Kidney glomerular epithelial cell (primary cell): Measurements from ENCODE around the gene XPO6.

Source experiments
- DNase-seq: peaks from one replicate; lab custom pipeline; 2025; lab: John Stamatoyannopoulos, UW

Gene XPO6

DNA sequence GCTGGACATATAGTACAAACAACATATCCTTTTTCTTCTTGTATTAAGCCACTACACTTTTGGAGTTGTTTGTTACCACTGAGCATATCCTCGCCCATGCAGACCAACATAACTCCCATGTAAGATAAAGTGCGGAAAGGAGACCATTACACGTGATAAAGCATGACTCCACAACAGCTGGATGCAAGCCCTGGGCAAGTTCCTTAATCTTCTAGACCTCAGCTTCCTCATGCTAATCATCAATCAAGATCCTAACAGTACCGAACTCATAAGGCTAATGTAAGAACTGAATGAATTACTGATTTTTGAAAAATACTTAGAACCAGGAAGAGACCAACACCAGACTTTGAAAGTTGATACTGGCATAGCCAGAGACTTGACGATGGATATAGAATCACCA lies 101.3 kb downstream of the XPO6 start:
- DNase-seq: no peak

DNA sequence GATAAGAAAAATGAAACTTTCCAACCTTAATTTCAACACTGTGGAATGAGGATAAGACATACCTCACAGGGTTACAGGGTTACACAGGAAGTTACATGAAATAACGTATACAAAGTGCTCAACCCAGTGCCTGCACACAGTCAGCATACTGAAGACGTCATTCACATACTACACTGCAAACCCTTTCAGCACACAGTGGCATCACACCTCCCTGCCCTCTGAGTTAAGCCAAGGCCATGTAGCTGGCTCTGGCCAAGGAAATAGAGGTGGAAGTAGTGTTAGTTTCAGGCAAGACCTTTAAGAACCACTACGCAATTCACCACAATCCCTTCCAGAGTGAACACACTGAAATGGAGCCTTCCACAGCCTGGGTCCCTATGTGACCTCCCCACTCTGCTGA lies 101.7 kb downstream of the XPO6 start:
- DNase-seq: no peak

DNA sequence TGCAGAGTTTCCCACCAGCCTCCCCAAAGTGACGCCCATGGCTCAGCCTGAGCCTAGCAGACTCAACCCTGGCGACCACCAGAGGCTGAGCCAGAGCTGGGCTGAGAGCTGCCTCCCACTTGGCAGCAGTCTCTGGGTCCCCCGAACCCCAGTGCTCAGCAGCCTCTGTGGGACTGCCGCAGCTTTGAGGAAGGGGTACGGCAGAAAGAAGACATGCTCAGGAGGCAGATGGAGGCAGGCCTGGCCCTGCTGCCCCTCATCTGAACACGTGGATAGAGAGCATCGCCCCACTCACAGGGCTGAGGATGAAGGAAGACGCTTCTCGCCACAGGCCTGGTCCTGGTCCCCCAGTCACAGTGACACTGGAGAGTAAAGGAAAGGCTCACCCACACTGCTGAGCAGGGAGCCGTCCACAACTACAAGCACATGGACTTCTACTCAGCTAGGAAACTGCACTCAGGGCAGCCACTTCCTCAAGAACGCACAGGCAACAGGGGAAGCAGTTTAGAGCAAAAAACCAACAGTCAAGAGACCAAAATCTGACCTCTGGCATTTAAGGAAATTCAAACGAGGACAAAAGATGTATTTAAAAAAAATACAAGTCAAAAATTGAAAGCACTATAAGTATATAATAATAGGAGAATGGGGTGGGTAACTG lies 103.0 kb downstream of the XPO6 start:
- DNase-seq: no peak

DNA sequence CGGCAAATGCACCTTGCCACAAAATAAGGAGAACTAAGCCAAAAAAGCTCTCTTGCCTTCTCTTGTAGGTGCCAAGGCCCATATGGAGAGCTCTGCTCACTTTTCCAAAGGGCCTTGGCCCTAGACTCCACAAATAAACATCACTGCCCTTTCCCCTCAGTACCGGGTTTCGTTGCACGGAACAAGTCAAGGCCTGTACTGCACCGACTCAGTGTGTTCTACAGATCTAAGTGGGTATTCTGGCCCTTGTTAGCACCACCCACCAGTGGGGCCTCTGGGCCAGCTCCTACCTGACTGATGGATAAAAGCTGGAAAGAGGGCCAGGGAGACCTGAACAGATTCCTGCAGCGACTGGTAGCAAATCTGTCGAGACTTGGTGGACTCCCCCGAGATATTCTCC lies 104.5 kb downstream of the XPO6 start:
- DNase-seq: no peak

DNA sequence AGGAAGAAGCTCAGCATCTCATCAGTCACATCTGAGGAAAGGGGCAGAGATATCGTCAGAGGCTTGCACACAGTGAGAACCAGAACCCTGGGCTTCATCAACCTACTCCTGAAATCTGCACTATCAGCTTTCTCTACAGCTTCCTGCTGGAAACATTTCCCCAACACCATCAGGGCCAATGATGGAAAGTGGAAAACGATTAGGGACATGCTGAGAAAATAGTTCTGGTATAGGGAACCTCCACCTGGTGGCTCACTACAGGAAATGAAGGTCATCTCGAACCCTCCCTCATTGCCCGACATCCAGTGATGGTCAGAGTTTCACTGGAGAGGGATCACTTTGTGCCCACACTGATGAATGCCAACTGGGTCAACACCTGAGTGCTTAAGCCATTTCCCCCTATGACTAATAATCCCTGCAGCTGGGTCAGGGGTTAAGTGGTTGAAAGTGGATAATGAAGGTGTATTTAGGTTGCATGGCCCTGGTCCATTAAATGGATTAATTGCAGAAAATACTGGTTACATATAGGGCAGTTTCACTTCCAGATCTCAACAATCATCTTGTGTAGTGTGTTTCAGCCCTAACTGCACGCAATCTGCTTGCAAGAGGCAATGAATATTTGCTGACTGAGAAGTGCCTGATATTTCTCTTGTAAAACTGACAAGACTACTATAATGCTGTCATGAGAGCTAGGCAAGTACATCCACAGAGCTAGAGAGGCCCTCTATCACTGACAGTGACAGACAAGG lies 105.1 kb downstream of the XPO6 start:
- DNase-seq: no peak

- no peak for DNase-seq
Measured at GRCh38 chr16:28105954-28106353, 105.8 kb downstream of the XPO6 start.

GRCh38 chr16:28105297-28105696 lies 106.5 kb downstream of the XPO6 start:
- no peak for DNase-seq

DNA sequence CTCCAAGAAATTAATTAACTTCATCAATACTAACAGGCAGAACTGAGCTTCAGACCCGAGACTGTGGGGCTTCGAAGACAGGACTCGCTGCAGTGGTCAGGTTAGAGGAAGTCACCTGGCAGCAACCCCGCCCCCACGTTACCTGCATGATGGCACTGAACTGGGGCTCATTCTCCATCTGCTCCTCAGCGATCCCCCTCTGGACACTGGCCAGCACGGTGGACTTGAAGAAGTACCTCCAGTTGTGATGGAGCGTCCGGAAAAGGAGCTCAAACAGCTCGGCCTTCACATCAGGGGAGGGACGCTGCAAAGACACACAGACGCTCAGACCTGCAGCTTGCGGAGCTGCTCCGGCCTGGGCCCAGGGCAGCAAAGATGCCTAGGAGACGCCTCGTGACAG lies 107.4 kb downstream of the XPO6 start:
- no peak for DNase-seq

- no peak for DNase-seq
Measured at GRCh38 chr16:28103516-28104170, 108.1 kb downstream of the XPO6 start.

DNA sequence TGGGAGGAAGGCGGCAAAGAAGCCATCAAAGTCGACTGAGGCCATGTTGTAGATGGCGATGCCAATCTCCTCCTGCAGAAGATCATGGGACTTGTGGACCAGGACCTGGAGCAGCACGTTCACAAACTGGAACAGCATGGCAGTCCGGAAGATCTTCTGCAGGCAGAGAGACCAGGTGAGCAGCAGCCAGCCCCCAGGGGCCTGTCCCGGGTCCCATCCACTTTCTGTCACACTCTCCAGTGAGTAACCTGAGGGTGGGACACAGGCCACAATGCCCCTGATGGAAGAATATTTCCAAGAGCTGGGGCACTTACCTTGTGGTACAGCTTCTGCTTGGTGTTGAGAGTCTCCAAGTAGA lies 110.3 kb downstream of the XPO6 start:
- DNase-seq: no peak

GRCh38 chr16:28100810-28101532 lies 110.8 kb downstream of the XPO6 start:
- DNase-seq: no peak

DNA sequence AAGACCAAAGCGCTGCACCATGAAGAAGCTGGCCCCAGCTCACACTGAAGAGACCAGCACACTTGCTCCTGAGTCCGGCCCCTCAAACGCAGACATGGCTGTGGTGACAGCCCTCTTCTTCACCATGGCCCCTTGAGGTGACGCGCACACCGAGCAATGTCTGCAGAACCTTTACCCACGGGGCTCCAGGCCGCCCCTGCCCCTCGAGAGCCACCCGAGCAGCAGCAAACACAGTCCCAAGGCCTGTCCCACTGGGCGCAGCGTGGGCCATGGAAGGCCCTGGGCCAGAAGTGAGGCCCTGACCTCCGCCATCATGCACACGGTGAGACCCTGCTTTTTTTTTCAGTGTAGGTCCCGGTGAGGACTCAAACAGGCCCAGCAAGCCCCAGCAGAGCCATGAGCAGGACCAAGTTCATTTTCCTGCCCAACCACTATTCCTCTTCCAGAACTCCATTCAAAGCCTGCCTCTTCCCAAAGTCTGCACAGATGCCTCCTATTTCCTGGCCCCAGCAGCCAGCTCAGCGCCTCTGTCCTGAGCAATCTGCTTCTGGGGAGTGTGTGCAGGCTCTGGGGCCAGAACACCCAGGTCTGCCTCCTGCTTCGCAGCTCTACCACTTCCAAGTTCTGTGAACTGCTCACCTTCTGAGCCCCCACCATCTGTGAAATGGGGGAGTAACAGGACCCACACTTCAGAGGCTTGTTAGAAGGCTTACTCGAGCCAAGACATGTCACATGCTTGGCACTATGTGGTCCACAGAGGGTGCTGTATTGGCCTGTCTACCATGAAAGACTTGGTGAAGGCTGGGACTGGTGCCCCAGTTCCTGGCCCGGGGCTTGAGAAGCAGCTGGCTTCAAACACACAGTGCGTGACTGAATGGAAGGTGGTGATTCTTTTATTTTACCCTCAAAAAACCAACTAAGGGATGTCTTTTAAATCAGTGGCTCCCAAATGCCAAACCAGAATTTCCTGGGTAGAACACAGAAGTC lies 112.5 kb downstream of the XPO6 start:
- no peak for DNase-seq

DNA sequence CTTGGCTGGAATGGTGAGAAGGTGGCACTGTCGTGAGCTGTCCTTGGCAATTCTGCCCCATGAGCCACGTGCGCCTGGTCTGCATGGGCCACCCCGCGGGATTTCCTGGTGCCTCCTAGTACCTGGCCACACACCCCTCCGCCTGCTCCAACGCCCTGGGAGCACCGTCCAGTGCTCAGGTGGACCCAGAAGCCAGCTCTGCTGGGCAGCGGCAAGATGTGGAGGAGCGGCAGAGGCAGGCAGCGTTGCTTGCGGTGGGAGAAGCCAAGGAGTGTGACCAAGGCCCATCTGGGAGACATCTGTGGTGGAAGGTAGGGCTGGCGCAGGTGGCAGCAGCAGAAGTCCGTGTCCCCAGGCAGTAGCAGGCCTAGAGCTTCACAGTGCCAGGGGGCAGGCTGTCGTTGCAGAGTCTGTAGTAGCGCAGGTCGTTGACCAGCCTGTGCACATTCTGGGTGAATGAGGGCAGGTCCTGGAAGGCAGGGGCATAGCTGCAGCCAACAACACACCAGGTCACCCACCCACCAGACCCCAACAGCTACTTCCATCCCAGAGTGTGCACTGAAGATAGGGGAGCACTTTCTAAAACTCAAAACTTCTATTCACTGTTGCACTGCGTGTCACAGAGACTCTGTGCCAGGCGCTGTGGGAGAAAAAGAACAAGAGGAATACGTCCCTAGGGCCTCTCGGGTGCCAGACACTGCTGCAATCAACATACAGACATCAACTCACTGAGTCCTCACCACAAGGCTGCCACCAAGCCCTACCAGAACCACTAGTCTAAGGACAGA lies 113.4 kb downstream of the XPO6 start:
- no peak for DNase-seq

DNA sequence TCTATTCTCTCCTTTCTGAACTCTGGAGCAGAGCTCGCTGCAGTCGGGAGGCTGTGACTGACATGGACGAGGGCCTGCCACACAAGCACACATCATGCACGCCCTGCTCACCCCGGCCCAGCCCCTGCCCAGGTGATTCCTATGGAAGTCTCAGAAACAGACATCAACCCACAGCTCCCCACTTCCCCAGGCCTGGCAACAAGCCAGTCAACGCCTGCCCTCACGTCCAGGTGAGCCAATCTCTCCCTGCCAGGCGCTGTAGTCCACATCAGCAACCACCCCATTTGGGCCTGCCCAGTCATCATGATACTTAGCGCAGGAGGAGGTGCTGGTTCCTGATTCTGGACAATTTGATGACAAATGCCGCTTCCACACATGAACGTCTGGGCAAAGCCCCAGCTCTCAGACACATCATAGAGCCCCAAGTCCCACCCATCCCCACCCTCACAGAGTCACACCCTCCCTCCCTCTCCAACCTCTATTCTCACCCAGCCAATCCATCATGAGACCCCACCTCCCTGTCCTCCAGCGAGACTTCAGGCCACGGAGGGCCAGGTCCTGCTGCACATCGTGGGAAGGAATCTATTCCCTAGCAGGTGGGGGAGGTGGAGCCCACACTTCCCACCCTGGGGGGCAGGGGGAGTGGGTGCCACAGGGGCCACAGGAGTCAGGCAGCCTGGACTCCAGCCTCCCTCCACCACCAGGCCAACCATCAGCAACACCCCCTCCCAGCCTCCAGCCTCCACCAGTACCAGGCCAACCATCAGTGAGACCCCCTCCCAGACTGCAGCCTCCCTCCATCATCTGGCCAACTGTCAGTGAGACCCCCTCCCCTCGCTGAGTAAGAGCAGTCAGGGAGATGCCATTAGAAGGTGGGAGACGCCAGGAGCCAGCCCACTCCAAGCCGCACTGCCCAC lies 114.5 kb downstream of the XPO6 start:
- no peak for DNase-seq

DNA sequence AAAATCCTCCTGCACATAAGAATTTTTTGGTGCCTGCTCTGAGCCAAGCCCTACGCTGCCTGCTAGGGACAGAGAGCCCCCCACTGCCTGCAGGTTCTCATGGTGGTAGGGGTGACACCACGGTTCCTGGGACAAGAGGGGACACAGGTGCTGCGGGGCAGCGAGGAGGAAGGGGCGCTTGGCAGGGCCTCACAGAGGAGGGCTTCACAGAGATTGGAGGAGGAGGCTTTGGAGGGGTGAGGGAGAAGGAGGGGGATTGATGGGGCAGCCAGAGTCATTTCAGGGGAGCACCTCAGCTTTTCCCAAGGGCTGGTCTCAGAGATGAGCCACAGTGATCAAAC lies 118.4 kb downstream of the XPO6 start:
- DNase-seq: no peak

GRCh38 chr16:28092721-28093384 lies 118.9 kb downstream of the XPO6 start:
- DNase-seq: no peak

DNA sequence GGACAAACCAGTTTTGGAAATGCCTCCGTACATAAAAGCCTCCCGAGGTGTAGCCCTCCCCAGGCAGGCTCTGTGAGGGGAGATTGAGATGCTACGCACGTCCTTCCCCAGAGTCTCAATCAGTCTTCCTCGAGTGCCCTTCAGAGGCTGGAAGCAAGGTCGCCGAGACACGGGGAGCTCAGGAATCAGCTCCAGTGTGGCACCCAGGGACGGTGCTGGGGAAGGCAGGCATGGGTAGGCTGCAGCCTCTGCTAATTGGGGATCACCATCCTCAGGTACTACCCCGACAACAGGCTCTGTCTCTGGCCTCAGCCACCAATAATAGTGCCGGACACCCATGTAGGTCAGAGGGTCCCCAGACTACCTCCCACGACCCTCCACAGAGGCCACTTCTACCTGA lies 120.1 kb downstream of the XPO6 start:
- no peak for DNase-seq

- no peak for DNase-seq
Measured at GRCh38 chr16:28090646-28091377, 121.0 kb downstream of the XPO6 start.

- DNase-seq: no peak
Measured at GRCh38 chr16:28089992-28090365, 121.8 kb downstream of the XPO6 start.
